GM13976 (cell line): Measurements from ENCODE around the gene METTL23.
"Not testable (repeated sequence)": the region's sequence is repeated elsewhere in the genome, so short reads cannot be mapped to it uniquely, and the experiment has no call there.

Experiments
- DNase-seq: peaks from one replicate; pipeline ENCODE4 v3.0.0; 2012; ENCODE audit warnings: low spot score
- CTCF ChIP-seq: IDR thresholded peaks from 2 replicates; pipeline ENCODE4 v1.5.1; 2012; ENCODE audit warnings: borderline replicate concordance, mild to moderate bottlenecking; ENCODE audit not compliant: insufficient read depth; ENCODE audit errors: extremely low read depth, missing control alignments, control extremely low read depth
- in situ Hi-C: fragments of 300-500 bp; cut with MboI; formaldehyde crosslinking; loops from one replicate; pipeline ENCODE4 v1.12.0; 2022; ENCODE audit warnings: low sequenced_read_pairs, mixed read lengths, inconsistent platforms; ENCODE audit not compliant: unreplicated experiment

Gene METTL23

DNA sequence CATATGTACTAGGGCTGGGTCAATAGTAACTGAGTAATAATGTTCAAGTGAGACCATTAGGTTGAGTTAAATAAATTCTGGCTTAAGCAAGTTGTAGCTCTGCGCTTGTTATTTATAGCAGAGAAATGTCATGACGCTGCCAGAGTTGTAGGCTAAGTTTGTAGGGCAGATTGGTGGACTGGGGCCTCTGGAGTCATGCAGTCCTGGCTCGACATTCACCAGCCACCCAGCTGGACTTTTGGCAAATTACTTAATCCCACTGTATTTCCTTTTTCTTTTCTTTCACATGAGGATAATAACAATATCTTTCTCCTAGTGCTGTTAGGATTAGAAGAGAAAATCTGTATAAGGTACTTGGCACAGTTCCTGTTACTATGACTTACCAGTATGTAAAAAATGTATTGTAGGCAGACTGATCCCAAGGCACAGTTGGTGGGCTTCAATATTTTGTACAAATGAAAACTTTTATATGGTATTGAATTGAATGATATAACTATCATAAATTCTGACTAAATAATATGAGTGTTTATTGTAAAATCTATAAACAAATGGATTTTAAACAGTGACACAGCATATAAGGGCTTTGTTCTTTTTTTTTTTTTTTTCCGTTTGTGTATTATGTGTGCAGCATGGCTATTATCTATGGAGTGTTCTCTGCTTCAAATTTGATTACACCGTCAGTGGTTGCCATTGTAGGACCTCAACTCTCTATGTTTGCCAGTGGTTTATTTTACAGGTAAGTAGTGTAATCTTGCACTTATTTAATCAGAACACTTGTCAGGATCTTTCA, 13.9 kb downstream of the METTL23 start:
- in situ Hi-C loops: no loop called here
- no peak for TF ChIP-seq CTCF
- DNase-seq: no peak

DNA sequence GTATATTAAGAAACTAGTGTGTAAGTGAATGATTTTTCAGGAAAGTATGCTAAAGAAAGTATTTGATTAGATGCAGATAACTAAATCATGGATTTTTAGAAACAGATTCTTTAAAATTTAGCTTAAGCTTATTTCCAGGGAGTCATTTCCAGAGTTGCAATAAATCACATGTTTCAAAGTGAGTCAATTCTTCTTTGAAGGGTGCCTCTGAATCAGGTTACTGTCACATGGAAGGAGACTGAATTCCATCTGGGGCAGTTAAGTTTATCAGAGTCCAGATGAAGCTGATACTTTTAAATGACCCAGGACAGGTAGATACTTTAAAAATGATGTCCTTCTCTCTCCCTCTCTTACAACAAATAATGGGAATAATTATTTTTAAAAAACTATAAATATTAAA, 16.3 kb downstream of the METTL23 start:
- in situ Hi-C loops: no loop called here
- no peak for DNase-seq
- no peak for TF ChIP-seq CTCF

DNA sequence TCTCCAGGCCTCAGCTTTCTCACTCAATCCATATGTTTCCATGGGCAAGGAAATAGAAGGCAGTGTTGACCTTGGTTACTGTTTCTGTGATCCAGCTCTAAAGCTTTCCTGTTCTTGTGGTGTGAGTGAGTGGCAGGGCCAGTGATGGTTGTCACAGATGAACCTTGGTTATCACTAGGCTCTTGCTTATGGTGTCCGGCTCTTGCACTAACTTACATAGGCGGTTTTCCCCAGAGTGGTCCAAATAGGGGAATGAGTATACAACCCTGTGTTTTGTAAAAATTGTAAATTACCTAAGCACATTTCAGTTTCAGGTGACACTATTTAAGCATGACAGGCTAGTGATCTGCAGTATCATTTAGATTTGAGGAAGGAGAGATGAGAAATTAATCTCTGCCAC, 18.1 kb downstream of the METTL23 start:
- no peak for DNase-seq
- no peak for TF ChIP-seq CTCF
- in situ Hi-C loops: no loop called here

DNA sequence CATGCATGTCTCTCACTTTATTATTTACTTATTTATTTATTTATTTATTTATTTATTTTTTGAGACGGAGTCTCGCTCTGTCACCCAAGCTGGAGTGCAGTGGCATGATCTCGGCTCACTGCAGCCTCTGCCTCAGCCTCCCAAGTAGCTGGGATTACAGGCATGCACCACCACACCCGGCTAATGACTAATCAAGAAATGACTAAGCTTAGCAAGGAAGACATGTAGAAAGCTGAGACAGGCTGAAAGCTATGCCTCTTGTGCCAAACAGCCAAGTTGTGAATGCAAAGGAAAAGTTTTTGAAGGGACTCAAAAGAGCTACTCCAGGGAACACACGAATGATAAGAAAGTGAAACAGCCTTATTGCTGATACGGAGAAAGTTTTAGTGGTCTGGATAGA, 19.1 kb downstream of the METTL23 start:
- in situ Hi-C loops, DNase-seq: not testable (repeated sequence)

GRCh38 chr17:76747716-76748363, 21.2 kb downstream of the METTL23 start:
- in situ Hi-C loops: no loop called here
- no peak for TF ChIP-seq CTCF
- DNase-seq: no peak

DNA sequence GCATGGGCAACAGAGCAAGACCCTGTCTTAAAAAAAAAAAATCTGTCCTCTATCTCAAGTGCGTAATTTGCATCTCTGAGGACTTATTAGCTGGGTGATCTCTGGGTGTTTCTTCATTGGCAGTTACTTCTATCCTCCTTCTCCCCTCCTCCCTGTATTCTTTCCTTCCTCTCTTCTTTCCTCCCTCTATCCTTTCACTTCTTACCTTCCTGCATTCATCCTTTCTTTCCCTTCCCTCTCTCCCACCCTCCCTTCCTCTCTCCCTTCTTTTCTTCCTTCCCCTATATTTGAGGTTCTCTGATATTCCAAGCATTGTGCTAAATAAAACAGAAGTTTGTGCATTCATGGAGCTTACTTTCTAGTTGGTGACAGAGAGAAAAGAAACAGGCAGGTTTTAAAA, 22.0 kb downstream of the METTL23 start:
- in situ Hi-C loops: no loop called here
- DNase-seq: no peak
- TF ChIP-seq CTCF: no peak

- no peak for DNase-seq
- in situ Hi-C loops: no loop called here
- no peak for TF ChIP-seq CTCF
Measured at GRCh38 chr17:76751416-76751993, 24.9 kb downstream of the METTL23 start.
